HG03432 (cell line): ENCODE results near the gene CPA1.

Source experiments
- ATAC-seq: cut with Tn5 transposase; IDR thresholded peaks from one replicate; pipeline ENCODE4 v1.9.1; 2021; ENCODE audit warnings: mild to moderate bottlenecking, moderate library complexity; ENCODE audit not compliant: unreplicated experiment

CPA1 gene

DNA sequence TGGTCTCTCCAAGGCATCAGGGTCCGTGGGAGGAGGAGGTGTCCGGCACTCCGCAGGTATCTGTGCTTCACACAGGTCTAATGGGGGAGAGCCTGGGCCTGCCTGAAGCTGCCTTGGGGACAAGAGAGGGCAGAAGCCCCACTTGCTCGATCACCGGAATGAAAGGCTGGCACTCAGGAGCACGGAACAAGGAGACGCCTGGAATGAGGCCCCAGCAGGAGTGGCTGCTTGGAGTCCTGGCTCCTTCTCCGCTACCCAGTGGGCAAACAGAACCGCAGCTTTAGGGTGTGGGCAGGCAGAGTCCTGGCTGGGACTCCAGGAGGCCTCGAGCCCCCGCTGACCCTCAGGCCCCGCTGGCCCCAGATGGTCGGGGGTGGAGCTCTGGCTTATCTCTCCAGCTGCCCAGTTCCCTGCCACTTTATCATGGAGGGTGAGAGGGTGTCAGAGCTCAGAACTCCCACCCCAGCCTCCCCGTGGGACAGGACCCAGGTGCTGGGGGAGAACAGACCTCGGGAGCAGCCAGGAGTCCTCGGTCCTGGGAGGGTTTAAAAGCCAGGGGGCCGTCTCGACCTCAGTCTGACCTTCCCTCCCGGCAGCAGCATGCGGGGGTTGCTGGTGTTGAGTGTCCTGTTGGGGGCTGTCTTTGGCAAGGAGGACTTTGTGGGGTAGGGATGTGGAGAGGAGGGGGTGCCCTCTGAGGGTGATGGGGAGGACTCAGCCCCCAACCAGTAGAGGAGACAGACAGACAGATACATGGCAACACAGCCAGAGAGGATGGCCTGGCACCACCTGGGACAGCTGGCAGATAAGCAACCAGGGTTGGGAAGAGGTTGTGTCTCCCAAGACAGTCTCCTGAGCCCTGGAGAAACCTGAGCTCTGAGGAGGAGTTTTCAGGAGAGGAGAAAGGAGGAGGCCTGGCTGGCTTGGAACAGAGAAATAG lies at the start of gene CPA1:
TSS of gene CPA1 (plus strand) at position 574 of the 940 bp plus-strand sequence. CDS start at position 601, 27 bp downstream.
- no peak for ATAC-seq

DNA sequence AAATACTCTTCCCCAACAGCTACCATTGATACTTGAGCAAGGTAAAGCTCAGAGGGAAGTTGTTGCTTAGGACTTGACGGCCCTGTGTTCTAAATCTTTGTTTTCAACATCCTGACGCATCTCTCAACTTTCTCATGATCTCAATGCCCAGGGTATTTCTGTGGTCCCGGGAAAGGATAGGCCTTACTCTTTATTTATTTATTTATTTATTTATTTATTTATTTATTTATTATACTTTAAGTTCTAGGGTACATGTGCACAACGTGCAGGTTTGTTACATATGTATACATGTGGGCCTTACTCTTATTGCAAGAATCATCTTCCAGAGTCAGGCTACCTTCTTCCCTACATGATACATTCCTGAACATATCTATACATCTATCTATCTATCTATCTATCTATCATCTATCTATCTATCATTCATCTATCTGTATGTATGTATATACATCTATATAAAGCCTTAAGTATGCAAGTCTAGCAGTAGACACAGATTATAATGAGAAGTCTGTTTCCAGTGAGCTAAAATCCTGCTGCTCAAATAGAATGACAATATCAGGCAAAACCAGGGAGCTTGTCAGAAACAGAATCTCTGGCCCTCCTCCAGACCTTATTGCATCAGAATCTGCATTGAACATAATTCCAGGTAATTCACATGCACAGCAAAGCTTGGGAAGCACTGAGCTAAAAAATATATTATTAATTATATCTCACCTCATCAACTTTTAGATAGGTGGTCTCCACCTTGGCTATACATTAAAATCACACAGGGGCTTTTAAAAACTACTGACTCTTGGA lies 47.8 kb upstream of the CPA1 start:
- no peak for ATAC-seq

DNA sequence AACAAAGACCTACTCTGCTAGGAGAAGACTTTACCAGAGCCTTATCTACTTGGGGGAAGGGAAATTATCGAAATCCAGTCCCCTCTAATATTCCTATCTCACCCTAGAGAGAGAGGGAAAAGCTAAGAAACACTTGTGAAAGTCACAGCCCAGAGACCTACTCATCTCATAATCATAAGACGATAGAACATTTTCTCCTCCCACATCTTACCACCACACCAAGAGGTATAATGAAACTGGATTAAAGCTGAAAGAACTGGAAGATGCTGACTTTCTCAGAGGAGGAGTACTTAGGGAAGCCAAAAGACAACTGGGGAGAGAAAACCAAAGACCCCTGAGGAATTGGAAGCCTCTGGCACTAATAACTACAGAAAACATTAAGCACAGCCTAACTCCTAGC lies 46.5 kb upstream of the CPA1 start:
- ATAC-seq = no peak

DNA sequence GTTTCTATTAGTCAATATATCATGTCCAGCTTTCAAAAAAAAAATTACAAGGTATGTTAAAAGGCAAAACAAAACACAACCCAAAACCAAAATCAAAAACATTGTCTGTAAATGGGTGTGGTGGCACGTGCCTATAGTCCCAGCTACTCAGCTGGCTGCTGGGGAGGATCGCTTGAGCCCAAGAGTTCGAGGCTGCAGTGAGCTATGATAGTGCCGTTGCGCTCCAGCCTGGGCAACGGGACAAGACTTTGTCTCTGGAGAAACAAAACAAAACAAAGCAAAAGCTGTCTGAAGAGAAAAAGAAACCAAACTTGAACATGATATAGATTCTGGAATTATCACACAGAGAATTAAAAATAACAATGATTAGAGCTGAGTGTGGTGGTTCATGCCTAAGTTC lies 46.0 kb upstream of the CPA1 start:
- ATAC-seq = no peak

DNA sequence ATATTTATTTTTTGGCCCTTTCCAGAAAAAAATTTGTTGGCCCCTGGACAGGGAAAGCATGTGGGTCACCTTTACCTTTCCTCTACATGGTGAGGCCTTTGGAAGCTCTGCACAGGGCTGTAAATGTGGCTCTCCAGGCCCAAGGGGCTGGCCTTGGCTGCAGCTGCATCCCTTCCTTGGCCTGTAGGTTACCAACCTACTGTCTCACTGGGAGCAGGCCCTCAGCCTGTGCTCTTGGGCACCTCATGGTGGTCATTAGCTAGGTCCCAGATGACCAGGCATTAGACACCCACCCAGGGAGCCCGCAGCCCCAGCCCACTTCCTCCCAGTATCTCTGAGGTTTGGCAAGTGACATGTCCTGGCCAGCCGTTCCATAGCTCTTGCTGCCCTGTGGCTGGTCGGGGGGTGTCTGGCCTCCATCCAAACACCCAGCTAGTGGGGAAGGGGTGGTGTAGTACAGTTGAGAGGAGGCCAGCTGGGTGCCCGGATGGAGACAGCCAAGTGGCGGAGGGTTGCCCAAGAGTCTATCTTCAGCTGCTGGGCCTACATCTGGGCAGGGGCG lies 42.8 kb upstream of the CPA1 start:
- no peak for ATAC-seq

DNA sequence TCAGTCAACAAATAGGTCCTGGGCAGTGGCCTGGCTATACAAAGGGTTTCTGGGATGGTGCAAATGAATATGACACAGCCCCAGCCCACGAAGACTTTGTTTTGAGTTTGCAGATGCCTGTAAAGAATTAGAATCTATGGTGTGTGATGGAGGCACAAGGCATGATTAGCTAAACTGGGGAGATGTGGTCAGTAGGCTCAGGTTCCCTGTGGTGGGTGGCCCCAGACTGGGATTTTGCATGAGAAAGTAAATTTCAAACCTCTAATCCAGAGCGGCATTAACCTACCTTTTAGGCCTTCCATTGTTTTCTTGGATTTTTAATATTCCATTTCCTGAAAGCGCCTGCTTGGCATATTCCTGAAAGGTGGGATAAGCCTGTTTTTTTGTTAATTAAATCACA lies 42.1 kb upstream of the CPA1 start:
- ATAC-seq = no peak

DNA sequence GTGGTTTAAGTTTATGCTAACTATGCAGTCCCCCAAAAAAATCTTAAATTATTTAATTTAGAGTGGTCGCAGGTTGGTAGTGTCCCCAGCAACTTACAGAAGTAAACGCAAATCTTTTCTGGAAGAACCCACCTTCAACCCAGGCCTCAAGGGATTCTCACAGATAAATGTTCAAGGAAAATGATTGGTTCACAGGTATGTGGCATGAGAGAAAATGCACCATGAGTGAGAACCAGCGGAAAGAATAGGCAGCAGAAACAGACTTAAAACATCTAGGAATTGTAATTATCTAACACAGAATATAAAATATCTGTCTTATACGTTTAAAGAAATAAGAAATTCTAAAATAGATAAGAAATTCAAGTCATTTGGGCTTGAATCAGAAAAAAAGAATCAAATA lies 38.4 kb upstream of the CPA1 start:
- ATAC-seq = no peak

DNA sequence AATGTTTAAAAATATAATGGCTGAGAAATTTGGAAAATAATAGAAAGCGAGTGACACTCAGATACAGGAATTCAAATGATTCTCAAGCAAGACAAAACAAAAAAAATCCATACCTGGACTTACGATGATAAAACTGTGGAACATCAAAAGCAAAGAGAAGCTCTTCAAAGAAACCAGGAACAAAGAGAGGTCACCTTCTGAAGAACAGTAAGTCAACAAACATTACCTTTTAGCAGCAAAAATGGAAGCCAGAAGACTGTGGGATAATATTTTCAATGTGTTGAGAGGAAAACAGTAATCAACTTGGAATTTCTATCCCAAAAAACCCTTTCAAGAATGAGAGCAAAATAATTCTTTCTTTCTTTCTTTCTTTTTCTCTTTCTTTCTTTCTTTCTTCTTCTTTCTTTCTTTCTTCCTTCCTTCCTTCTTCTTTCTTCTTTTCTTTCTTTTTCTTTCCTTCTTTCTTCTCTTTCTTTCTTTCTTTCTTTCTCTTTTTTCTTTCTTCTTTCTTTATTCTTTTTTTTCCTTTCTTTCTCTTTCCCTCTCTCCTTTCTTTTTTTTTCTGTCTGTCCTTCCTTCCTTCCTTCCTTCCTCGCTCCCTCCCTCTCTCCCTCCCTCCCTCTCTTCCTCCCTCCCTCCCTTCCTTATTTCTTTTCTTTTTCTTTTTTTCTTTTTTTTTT lies 37.5 kb upstream of the CPA1 start:
- ATAC-seq = no peak

DNA sequence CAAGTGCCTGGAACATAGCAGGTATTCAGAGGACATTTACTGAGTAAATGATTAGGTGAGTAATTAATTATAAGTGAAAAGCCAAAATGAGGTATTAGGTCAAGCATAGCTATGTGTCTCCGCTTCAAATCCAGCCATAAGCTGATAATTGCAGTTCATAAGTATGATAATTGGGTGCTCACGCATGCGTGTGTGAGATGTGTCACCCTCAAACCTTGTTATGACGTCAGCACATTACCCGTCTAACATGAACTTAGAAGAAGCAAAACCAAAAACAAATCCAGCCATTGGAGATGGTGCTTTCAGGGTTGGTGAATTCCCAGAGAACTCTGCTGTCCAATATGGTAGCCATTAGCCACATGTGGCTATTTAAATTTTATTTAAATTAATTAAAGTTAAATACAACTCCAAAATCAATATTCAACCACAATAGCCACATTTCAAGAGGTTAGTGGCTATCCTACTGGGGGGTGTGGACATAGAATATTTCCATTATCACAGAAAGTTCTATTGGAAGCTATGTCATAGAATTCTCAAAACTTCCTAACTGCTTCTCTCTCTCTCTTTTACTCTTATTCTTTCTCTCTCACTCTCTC lies 35.9 kb upstream of the CPA1 start, which contains the start of gene CPA5:
TSS of gene CPA5 (plus strand) at position 546 of the 596 bp plus-strand sequence. CDS start 1,670 bp downstream, outside the sequence.
- ATAC-seq = no peak

DNA sequence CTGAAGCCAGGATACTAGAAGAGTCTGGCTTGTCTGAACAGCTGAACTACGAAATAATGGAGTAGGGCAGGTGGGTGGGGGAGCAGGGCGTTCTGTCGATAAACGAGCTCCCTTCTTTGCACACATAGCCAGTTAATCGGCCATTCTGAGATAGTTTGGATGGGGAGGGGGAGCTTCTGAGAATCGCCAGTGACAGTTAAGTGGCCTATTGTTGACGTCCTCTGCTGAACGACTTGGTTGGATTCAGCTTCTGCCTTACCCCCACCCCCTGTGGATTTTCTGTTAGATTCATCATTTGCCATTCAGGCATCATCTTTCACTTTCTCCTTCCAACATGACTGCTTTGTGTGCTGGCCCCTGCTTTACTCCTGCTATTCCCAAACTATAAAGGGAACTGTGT lies 35.2 kb upstream of the CPA1 start:
- ATAC-seq = no peak

DNA sequence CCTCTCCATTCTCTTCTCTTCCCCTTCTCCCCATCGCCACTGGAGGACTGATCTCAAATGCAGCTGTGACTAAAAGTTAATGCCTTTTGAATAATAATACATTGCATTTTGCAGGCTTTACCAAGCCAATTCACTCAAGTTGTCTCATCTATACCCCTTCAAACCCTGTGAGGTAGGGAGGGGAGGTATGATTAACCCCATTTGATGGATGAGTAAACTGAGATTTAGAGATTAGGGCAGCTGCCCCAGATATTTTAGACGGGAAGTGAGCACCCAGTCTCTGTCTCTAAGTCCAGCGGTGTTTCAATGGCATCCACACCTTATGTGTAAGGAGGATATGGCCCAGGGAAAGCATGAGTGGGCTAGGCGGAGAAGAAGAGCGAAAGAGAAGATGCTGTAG lies 34.6 kb upstream of the CPA1 start:
- ATAC-seq = no peak

DNA sequence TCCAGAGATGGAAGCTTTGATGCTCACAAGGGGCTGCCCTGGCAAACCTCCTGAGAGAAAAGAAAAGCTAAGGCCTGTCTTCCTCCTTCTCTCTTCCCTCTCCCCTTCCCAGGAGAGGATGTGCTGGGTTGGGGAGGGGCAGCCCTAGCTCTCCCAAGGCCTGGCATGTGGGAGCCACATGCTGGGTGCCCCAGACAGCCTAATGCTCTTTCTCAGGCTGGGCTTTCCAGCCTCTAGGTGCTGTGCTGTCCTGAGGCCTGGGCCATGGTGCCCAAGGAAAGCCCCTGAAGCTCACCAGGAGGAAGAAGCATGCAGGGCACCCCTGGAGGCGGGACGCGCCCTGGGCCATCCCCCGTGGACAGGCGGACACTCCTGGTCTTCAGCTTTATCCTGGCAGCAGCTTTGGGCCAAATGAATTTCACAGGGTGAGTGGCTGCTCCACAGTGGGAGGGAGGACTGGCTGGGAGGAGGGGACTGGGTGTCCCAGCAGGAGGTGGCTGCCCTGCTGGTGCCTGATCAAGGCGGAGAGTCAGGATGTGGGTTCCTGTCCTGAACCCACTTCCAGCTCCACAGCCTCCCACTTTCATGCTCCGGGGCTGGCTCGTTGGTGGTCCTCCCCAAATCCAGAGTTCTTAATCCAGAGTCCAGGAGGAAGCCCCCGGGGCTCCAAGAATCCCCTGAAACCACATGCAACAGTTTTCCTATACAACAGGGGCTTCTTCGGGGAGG lies 34.0 kb upstream of the CPA1 start:
- ATAC-seq = no peak

DNA sequence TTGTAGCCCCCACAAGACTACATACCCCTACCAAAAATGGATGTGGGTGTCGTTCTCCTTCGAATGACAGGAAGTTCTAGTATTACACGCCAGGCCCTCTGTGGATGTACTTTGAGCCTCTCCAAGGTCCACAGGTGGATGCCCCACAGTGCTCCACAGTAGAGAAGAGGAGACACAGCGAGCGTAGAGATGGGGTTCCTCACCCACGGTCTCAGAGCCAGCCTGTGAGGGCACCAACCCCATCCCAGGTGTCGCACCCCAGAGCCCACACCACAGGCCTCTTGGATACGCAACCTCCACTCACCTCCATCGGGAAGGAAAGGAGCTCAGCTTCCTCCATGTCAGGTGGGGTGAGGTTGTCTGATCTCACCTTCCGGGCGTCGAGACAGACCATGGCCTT lies 33.4 kb upstream of the CPA1 start:
- no peak for ATAC-seq

DNA sequence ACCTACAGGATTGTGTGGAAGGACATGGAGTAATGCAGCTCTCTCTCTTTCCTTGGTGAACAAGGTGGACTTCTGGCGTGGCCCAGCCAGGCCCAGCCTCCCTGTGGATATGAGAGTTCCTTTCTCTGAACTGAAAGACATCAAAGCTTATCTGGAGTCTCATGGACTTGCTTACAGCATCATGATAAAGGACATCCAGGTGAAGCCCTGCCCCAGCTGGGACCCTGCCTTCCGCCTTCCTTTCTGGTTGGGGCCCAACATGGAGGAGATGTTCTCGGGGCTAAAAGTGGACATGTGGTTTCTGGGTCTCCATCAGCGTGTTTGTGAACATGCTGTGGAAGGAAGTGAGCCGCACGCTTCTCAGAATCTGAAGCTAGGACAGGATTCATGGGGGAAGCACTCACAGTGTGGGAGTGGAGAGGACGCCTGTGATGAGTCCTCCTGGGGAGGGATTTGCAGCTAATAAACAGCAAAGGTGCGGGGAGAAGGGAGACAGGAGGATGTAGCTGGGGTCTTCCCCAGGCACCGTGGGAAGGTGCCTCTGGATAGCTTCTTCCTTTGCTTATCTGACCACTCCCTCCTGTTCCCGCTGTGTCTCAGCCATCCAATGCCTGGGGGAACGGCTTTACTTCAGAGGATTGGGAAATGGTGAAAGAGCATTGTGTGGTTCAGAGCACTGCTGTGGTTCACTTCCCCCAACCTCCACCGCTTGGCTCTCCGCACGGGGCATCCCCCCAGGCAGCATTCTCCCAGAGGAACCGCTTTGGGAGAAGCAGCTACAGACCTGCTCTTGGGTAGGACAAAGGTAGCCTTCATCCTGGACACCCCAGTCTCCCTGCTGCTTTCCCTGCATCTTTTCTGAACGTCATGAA lies 30.1 kb upstream of the CPA1 start:
- no peak for ATAC-seq

DNA sequence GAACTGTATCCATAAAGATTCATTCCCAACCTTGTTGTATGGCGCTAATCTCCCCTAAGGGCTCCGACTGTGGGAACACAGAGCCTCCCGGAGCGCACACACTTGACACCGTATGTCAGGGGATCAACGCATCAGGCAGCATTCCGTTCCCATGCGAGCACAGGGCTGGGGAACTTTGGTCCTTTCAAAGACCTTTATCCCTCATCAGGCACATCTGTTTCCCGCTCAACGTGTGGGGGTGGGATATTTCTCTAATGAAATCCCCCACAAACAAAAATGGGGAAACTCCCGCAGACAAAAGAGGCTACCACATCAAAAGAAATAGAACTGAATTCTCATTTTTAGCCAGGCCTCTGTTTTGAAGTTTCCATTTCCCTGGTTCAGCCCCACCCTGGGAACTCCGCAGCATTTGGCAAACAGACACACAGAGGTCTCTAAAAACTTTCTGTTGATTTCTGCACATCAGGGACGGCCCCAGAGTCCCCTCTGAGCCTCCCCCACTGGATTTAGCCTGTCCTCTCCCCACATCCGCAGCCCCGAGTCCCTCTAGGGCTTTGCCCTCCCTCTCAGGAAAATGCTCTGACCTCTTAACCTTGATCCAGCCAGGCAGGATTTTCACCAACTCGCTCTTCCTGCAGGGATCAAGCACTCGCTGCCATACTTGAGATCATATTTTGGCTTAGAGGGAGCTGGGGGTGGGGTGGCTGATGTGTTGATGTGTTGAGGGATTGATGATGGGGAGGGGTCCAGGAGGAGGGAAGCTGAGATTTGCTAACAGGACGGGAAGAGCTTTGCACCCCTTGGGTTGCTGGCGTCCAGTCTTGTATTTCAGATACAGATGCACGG lies 29.1 kb upstream of the CPA1 start:
- ATAC-seq = no peak

DNA sequence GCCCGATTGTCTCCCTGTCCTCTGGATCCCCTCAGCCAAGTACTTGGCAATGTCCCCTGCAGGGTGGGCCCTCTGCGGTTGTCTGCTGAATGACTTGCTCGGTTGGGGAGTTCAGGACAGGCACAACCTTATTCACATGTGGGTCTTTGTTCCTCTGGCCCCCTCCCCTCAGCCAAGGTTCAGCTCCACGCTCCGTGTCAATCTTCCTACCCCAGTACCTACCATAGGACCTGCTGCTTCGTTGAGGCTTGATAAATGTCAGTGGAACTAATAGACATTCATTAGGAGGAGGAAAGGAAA lies 28.6 kb upstream of the CPA1 start:
- no peak for ATAC-seq

DNA sequence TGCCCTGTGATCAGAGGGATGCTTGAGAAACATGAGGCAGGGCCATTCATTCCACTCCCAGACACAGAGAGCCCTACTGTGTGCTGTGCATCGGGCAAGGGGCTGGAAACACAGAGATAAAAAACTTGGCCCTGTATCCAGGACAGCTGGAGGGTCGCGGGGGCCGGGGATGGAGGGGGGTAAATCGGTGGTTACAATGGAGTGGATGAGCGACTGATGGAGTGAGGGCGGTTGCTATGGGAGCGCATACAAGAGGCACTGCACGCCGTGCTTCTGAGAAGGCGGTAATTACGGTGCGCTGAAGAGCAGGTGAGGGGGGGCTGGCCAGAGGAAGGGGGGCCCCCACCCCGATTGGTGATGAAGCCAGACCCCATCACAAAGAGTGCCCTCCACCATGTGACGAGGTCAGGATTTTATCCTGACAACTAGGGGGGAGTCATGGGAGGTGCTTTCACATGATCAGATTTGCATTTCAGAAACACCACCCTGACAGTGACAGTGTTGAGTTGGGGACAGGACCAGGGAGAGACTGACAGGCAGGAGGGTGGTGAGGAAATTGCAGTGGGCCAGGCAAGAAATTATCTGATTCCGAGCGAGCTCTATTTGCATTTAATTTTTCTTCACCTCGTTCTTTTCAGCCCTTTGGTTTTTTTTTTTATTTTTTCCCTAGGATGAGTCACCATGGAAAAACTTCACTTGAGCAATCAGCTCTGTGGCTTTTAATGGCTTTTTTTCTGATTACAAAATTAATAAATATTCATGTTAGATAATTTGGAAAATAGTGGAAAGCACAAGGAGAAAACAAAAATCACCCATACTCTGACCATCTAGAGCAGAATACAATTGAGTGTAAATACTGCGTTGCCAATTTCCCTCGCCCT lies 27.9 kb upstream of the CPA1 start:
- ATAC-seq = no peak
